ENCODE results near the gene CDYL2. TPM values are rescaled to one million over a fixed set of nuclear protein-coding genes. Genes with fewer than 3 reads are reported as not detected.

CDYL2 gene
- total and polyA plus RNA-seq, 8 donors: 4.6 to 16.0 (median 5.7) TPM

GRCh38 chr16:80812593-80812992 is 8.2 kb upstream of the CDYL2 start:
- no peaks in the 10 kb centered on the region for H3K36me3 ChIP-seq
- H3K4me1 ChIP-seq: peaks cover 0 to 10% of the 10 kb centered on the region in 2 donors
- H3K4me3 ChIP-seq: no peak overlapping the region
- H3K9me3 ChIP-seq: no peaks in the 10 kb centered on the region
- no peak overlapping the region for H3K27ac ChIP-seq
- intact Hi-C loops (cut with DNase I): no loop called here
- ATAC-seq (no peak), DNase-seq (no peak)
- no peaks in the 10 kb centered on the region for H3K27me3 ChIP-seq
- no peak for TF ChIP-seq CTCF (IDR thresholded peaks at IDR 0.05)

GRCh38 chr16:80809366-80809765 is 5.0 kb upstream of the CDYL2 start:
- no peak overlapping the region for H3K27ac ChIP-seq
- H3K4me3 ChIP-seq: no peak overlapping the region
- no peaks in the 10 kb centered on the region for H3K9me3 ChIP-seq
- DNase-seq: no peak
- no peak for TF ChIP-seq CTCF (IDR thresholded peaks at IDR 0.05)
- intact Hi-C loops (cut with DNase I): loop anchor here in 1 of 2 donors (10.0 kb wide), 1 partner anchor 265 kb away; the partner anchor contains the start of gene DYNLRB2
- ATAC-seq: no peak
- H3K36me3 ChIP-seq: no peaks in the 10 kb centered on the region
- peaks cover 0 to 7% of the 10 kb centered on the region in 2 donors for H3K27me3 ChIP-seq
- peaks cover 0 to 17% of the 10 kb centered on the region in 2 donors for H3K4me1 ChIP-seq

GRCh38 chr16:80807906-80808305 is 3.5 kb upstream of the CDYL2 start:
- H3K4me1 ChIP-seq: peaks cover 0 to 20% of the 10 kb centered on the region in 2 donors
- intact Hi-C loops (cut with DNase I): loop anchor here in 1 of 2 donors (10.0 kb wide), 1 partner anchor 263 kb away; the partner anchor contains the start of gene DYNLRB2
- ATAC-seq (no peak), DNase-seq (no peak)
- peaks cover 0 to 7% of the 10 kb centered on the region in 2 donors for H3K27me3 ChIP-seq
- H3K4me3 ChIP-seq: no peak overlapping the region
- no peak for TF ChIP-seq CTCF (IDR thresholded peaks at IDR 0.05)
- H3K9me3 ChIP-seq: no peaks in the 10 kb centered on the region
- H3K27ac ChIP-seq: peak overlapping the region in 1 of 2 donors; percentile 13
- H3K36me3 ChIP-seq: no peaks in the 10 kb centered on the region

- Histone ChIP-seq H3K27me3 (peaks cover 0 to 7% of the 10 kb centered on the region in 2 donors), H3K9me3 (no peaks in the 10 kb centered on the region), H3K36me3 (no peaks in the 10 kb centered on the region), H3K4me3 (no peak overlapping the region), H3K27ac (no peak overlapping the region), H3K4me1 (peaks cover 0 to 25% of the 10 kb centered on the region in 2 donors)
- DNase-seq (peak in 1 of 4 donors; percentile 3), ATAC-seq (peak; percentile 10)
- TF ChIP-seq CTCF (IDR thresholded peaks at IDR 0.05): no peak
- intact Hi-C loops (cut with DNase I): loop anchor here in 1 of 2 donors (10.0 kb wide), 1 partner anchor 262 kb away; the partner anchor contains the start of gene DYNLRB2
These were observed 2.5 kb upstream of the CDYL2 start for GRCh38 chr16:80806927-80807340.

- TF ChIP-seq CTCF (IDR thresholded peaks at IDR 0.05): no peak
- Histone ChIP-seq H3K9me3 (no peaks in the 10 kb centered on the region), H3K4me1 (peaks cover 0 to 25% of the 10 kb centered on the region in 2 donors), H3K27ac (no peak overlapping the region), H3K27me3 (peaks cover 0 to 7% of the 10 kb centered on the region in 2 donors), H3K4me3 (no peak overlapping the region), H3K36me3 (no peaks in the 10 kb centered on the region)
- ATAC-seq (no peak), DNase-seq (no peak)
- intact Hi-C loops (cut with DNase I): loop anchor here in 1 of 2 donors (10.0 kb wide), 1 partner anchor 261 kb away; the partner anchor contains the start of gene DYNLRB2
These were observed 1.9 kb upstream of the CDYL2 start for GRCh38 chr16:80806289-80806688.
